HepG2 (cell line): ENCODE results near the gene FGFR3. TPM values are rescaled to one million over a fixed set of nuclear protein-coding genes. Genes with fewer than 3 reads are reported as not detected.

Experiments used
- EEA1 ChIP-seq: sonication (generic); formaldehyde crosslinking; IDR thresholded peaks from 2 replicates; pipeline ENCODE4 v1.5.1; 2020; ENCODE audit warnings: mild to moderate bottlenecking, missing genetic modification reagents, borderline replicate concordance
- KIAA2018 ChIP-seq: sonication (generic); formaldehyde crosslinking; IDR thresholded peaks from 2 replicates; pipeline ENCODE4 v1.5.0; 2020; ENCODE audit warnings: mild to moderate bottlenecking, missing genetic modification reagents, borderline replicate concordance
- MZF1 ChIP-seq: sonication (generic); formaldehyde crosslinking; IDR thresholded peaks from 2 replicates; pipeline ENCODE4 v1.8.1; 2023; ENCODE audit warnings: mild to moderate bottlenecking, missing genetic modification reagents, borderline replicate concordance
- SP4 ChIP-seq: sonication (generic); formaldehyde crosslinking; IDR thresholded peaks from 2 replicates; pipeline ENCODE4 v1.8.1; 2023; ENCODE audit warnings: mild to moderate bottlenecking, missing genetic modification reagents
- ZBTB14 ChIP-seq: sonication (generic); formaldehyde crosslinking; IDR thresholded peaks from 2 replicates; pipeline ENCODE4 v1.4.0; 2020; ENCODE audit warnings: missing genetic modification reagents
- ZKSCAN1 ChIP-seq: fragments of 150-350 bp; IDR thresholded peaks from 2 replicates; pipeline ENCODE4 v1.6.1; 2014; ENCODE audit warnings: low read length
- ZNF264 ChIP-seq: sonication (generic); formaldehyde crosslinking; IDR thresholded peaks from 2 replicates; pipeline ENCODE4 v1.4.0; 2020; ENCODE audit warnings: missing genetic modification reagents
- ZNF318 ChIP-seq: sonication (generic); formaldehyde crosslinking; IDR thresholded peaks from 2 replicates; pipeline ENCODE4 v1.4.0; 2020; ENCODE audit warnings: mild to moderate bottlenecking, missing genetic modification reagents
- ZNF432 ChIP-seq: sonication (generic); formaldehyde crosslinking; IDR thresholded peaks from 2 replicates; pipeline ENCODE4 v1.5.0; 2020; ENCODE audit warnings: missing genetic modification reagents, mild to moderate bottlenecking, borderline replicate concordance
- ZNF850 ChIP-seq: sonication (generic); formaldehyde crosslinking; conservative IDR thresholded peaks from 2 replicates; pipeline ENCODE4 v1.9.0; 2021; ENCODE audit warnings: mild to moderate bottlenecking, missing genetic modification reagents
- polyA plus RNA-seq, 8 experiments: library from polyadenylated mRNA; depleted of rRNA in 3 of 8; stranded (reverse) in 7 of 8; unstranded in 1 of 8; fragments of >200 nt; fragmentation: Illumina TruSeq in 4 of 8; extraction: Trizol in 4 of 8; gene quantifications; 2 replicates each; pipeline versions ENCODE4 v1.2.1 to v1.2.3, GENCODE V29; 2011 to 2016; ENCODE audit warnings: low read depth in 4 of 8, missing spikeins in 1 of 8, mixed read lengths in 1 of 8; ENCODE audit not compliant: insufficient read depth in 1 of 8
- total RNA-seq, 5 experiments: library from RNA; depleted of rRNA; stranded (reverse); fragments of >200 nt; fragmentation: Illumina TruSeq; extraction: Trizol; gene quantifications; 2 replicates each; pipeline ENCODE4 v1.2.3, GENCODE V29; 2016; ENCODE audit warnings: low read depth in 1 of 5

Gene FGFR3
- total and polyA plus RNA-seq, 2 of the 13 experiments (the other 11 are each of a cell fraction or from before 2014, with no cell fraction given): 103 to 109 TPM

GRCh38 chr4:1856071-1856942 lies 63.2 kb downstream of the FGFR3 start, which contains the start of gene LETM1 (continued):
- TF ChIP-seq ZNF318 (CRISPR knock-in tag) (no peak), ZNF432 (no peak), EEA1 (CRISPR knock-in tag) (no peak), ZNF264 (CRISPR knock-in tag) (peak; percentile 22; the same call in 1 of the 2 replicates), KIAA2018 (no peak), SP4 (peak; percentile 84; the same call in 1 of the 2 replicates), ZKSCAN1 (no peak), MZF1 (CRISPR knock-in tag) (no peak), ZNF850 (CRISPR knock-in tag) (0 out of 2 replicates have a peak, but pooled peaks have one; percentile 75), ZBTB14 (CRISPR knock-in tag) (peak; percentile 66; the same call in 1 of the 2 replicates)
